HEK293T (cell line): ENCODE data around the gene CYP19A1.
"Not testable (repeated sequence)": the region's sequence is repeated elsewhere in the genome, so short reads cannot be mapped to it uniquely, and the experiment has no call there.

ENCODE experiments used
- CTCF ChIA-PET: fragments of 350-600 bp; formaldehyde crosslinking; extraction: SDS; loops from one replicate; lab custom pipeline; 2021; ENCODE audit warnings: antibody characterized with exemption, inconsistent platforms; lab: Yijun Ruan, JAX
- POLR2A ChIA-PET: fragments of 350-600 bp; formaldehyde crosslinking; extraction: SDS; loops from one replicate; lab custom pipeline; 2020; ENCODE audit warnings: antibody characterized with exemption, inconsistent platforms; lab: Yijun Ruan, JAX
- DNase-seq: peaks from one replicate; pipeline ENCODE4 v3.0.0; 2012; ENCODE audit warnings: mixed read lengths; ENCODE audit errors: extremely low spot score
- ARNT ChIP-seq: fragments of 450-650 bp; IDR thresholded peaks from 2 replicates; pipeline ENCODE4 v1.6.1; 2017; ENCODE audit warnings: mild to moderate bottlenecking
- BHLHE40 ChIP-seq: fragments of 450-650 bp; IDR thresholded peaks from 2 replicates; pipeline ENCODE4 v1.6.1; 2016; ENCODE audit warnings: mild to moderate bottlenecking, moderate library complexity, borderline replicate concordance
- CTBP1 ChIP-seq: fragments of 450-650 bp; IDR thresholded peaks from 2 replicates; pipeline ENCODE4 v1.6.1; 2016; ENCODE audit warnings: borderline replicate concordance
- ELF4 ChIP-seq: fragments of 450-650 bp; IDR thresholded peaks from 2 replicates; pipeline ENCODE4 v1.6.1; 2017; ENCODE audit warnings: antibody characterized with exemption
- FOXA1 ChIP-seq: fragments of 450-650 bp; IDR thresholded peaks from 2 replicates; pipeline ENCODE4 v1.6.1; 2016; ENCODE audit warnings: mild to moderate bottlenecking
- FOXK2 ChIP-seq: fragments of 450-650 bp; IDR thresholded peaks from 2 replicates; pipeline ENCODE4 v1.6.1; 2016; ENCODE audit warnings: mild to moderate bottlenecking
- FOXM1 ChIP-seq: fragments of 450-650 bp; IDR thresholded peaks from 2 replicates; pipeline ENCODE4 v1.6.1; 2017; ENCODE audit warnings: mild to moderate bottlenecking, borderline replicate concordance
- HDGF ChIP-seq: fragments of 450-650 bp; IDR thresholded peaks from 2 replicates; pipeline ENCODE4 v1.6.1; 2017; ENCODE audit warnings: antibody characterized with exemption, borderline replicate concordance
- L3MBTL2 ChIP-seq: fragments of 450-650 bp; conservative IDR thresholded peaks from 2 replicates; pipeline ENCODE4 v1.6.1; 2016; ENCODE audit warnings: mild to moderate bottlenecking
- LEF1 ChIP-seq: fragments of 450-650 bp; IDR thresholded peaks from 2 replicates; pipeline ENCODE4 v1.6.1; 2017; ENCODE audit warnings: mild to moderate bottlenecking, borderline replicate concordance
- NFRKB ChIP-seq: fragments of 450-650 bp; IDR thresholded peaks from 2 replicates; pipeline ENCODE4 v1.6.1; 2016; ENCODE audit warnings: mild to moderate bottlenecking, moderate library complexity
- SP1 ChIP-seq: fragments of 450-650 bp; IDR thresholded peaks from 2 replicates; pipeline ENCODE4 v1.6.1; 2017
- SUZ12 ChIP-seq: fragments of 450-650 bp; IDR thresholded peaks from 2 replicates; pipeline ENCODE4 v1.6.1; 2016; ENCODE audit warnings: mild to moderate bottlenecking
- TARDBP ChIP-seq: fragments of 450-650 bp; IDR thresholded peaks from 2 replicates; pipeline ENCODE4 v1.6.1; 2016
- ZNF384 ChIP-seq: fragments of 450-650 bp; IDR thresholded peaks from 2 replicates; pipeline ENCODE4 v1.6.1; 2016
- TF ChIP-seq, protein P1 (sequence below): fragments of 450-650 bp; IDR thresholded peaks from 2 replicates; pipeline ENCODE4 v1.6.1; 2016

Gene CYP19A1

DNA sequence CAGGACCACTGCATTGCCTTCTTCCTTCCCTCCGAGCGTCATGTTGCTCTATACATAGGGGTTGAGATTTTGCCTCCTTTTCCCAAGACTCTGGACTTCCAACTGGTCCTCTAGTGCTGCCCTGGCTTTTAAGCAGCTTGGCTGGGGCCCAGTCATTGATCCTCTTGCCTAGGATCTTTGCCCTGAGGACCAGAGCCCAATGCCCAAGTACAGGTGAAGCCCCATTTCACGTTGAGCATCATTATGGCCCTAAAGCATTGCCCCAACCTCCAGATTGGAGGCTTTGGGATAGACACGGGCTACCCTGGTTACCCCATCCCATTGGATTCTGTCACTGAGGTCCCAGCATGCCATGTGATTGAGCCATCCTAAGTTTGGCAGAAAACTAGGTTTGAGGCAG, 47.7 kb downstream of the CYP19A1 start:
- DNase-seq = no peak
- ChIA-PET CTCF (no interaction called here), POLR2A (no interaction called here)
- TF ChIP-seq SP1 (no peak), ELF4 (no peak), LEF1 (no peak), NFRKB (no peak), TARDBP (no peak)

DNA sequence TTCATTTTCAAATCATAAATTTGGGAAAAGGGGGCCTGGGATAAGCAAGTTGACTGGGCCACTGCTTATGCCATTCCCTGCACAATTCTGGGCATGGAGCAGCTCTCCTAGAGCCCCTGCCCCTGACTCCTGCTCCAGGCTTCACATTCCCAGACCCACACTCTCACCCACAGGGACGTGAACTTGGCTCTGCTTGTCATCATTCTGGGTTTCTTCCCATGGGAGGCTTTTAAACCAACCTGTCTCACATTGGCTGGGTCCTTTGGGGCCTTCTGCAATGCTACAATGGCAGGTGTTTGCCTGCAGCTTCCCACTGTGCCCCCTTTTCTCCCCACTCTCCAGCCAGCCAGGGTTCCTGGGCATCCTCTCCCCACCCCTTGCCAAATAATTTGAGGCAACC, 49.1 kb downstream of the CYP19A1 start:
- DNase-seq = no peak
- no peak for TF ChIP-seq NFRKB
- no peak for TF ChIP-seq ELF4
- TF ChIP-seq, protein P1, sequence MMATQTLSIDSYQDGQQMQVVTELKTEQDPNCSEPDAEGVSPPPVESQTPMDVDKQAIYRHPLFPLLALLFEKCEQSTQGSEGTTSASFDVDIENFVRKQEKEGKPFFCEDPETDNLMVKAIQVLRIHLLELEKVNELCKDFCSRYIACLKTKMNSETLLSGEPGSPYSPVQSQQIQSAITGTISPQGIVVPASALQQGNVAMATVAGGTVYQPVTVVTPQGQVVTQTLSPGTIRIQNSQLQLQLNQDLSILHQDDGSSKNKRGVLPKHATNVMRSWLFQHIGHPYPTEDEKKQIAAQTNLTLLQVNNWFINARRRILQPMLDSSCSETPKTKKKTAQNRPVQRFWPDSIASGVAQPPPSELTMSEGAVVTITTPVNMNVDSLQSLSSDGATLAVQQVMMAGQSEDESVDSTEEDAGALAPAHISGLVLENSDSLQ = no peak
- no peak for TF ChIP-seq BHLHE40
- no peak for TF ChIP-seq FOXK2
- no peak for TF ChIP-seq HDGF
- TF ChIP-seq ARNT = no peak
- TF ChIP-seq SP1 = no peak
- no peak for TF ChIP-seq FOXA1
- TF ChIP-seq LEF1 = no peak
- CTCF ChIA-PET = no interaction called here
- POLR2A ChIA-PET = no interaction called here

DNA sequence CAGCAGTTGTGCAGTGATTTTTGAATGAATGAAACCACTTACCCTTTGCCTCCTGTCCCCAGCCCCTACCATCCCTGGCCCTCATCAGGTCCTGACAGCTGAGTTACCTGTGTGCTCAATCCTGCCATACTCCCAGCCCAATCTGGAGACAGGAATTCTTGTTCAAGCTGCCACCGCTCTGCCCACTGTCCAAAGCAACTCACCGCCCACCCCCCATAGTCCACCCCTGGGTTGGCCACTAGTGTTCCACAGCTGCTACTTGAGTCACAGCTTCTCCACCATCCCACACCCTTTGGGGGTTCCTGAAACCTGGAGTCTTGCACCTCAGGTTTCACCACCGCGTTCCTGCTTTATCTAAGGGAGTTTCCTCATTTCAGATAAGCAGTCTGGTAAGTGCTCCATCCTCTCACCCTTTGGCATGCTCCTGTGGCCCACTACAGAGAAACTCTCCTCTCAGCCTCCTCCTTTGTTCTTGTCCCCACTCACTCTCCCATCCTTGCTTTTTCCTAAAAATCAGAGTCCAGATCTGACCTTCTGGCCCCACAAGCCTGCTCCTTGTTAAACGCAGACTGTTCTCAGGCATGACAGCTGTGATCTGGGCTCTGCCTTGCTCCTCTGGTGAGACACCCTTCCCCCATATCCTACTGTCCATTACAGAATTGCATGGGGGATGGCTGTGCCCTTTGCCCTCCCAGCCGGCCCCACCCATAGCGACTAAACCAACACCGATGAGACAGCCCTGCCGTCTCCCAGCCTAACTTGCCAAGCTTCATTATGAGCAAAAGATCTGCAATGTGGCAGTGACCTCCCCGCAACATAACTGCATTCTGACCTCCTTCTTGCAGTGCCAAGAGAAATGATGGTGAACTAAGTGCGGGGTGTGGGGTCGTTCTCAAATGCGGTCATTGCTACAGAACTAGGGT, 50.0 kb downstream of the CYP19A1 start:
- no peak for DNase-seq
- ChIA-PET POLR2A (no interaction called here), CTCF (no interaction called here)
- TF ChIP-seq ELF4 (no peak), FOXM1 (no peak), TARDBP (no peak), L3MBTL2 (no peak), FOXA1 (no peak)

DNA sequence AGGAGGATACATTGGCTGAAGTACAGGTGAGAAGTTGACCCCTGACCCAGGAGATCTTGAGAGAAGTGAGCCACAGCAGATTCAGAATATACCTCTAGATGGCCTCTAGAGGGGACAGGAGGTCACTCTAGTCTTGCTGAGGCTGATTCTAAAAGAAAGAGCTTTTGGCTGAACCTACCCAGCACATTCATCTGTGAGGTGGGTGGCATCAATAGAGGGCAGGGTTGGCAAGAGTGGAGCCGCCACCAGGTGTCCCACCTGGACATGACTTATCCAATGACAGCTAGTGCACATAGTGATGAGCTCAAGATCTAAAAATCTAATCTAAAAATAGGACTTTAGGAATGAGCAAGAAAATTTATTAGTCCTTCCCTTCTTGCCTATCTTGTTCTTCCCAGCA, 51.6 kb downstream of the CYP19A1 start:
- CTCF ChIA-PET = interaction anchor here (0.6 to 0.7 kb wide), 2 partner anchors 21 to 39 kb away, joined by 3 read pairs; no protein-coding TSS in a partner anchor
- DNase-seq = no peak
- no peak for TF ChIP-seq LEF1
- TF ChIP-seq FOXK2 = no peak
- TF ChIP-seq TARDBP = no peak
- TF ChIP-seq NFRKB = no peak
- TF ChIP-seq L3MBTL2 = no peak
- POLR2A ChIA-PET = no interaction called here

DNA sequence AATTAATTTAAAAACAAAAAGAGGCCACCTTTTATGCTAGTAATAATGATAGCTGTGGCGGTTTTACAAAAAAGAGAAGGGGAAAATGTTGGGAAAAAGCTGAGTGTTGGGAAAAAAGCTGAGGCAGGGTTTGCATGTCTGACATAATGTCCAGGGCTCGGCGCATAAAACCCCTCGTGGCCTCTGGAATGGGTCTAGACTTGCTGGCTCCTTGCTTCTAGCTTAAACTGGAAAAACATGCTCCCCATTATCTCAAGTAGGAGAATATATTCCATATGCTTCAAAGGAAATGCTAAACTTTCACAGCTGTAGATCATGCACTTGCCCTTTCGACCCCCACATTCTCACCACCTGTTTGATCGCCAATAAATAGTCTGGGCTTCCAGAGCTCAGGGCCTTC, 53.0 kb downstream of the CYP19A1 start:
- POLR2A ChIA-PET = no interaction called here
- TF ChIP-seq FOXK2 = no peak
- TF ChIP-seq FOXM1 = no peak
- TF ChIP-seq CTBP1 = no peak
- TF ChIP-seq SP1 = no peak
- TF ChIP-seq FOXA1 = no peak
- TF ChIP-seq NFRKB = no peak
- TF ChIP-seq L3MBTL2 = no peak
- TF ChIP-seq ELF4 = no peak
- no peak for TF ChIP-seq SUZ12
- CTCF ChIA-PET = interaction anchor here (0.8 kb wide), 1 partner anchor 9 kb away, joined by 3 read pairs; no protein-coding TSS in a partner anchor
- no peak for DNase-seq

DNA sequence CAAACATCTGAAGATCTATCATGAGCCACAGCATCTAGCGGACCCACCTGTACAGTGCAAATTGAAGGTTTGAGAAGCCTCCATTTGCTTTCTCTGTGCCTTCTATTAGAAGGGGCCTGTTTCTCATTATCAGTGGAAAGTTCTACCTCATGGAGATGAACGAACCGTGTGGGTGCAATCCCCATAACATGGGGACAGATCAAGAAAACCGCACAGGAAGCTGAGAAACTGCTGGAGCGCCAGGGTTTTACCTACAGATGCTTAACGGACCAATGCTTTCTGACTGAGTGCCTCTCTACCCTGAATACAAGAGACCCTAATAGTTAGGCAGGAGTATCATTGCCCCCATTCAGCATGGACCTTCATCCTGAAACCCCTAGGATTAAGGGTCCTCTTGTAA, 53.5 kb downstream of the CYP19A1 start:
- ChIA-PET POLR2A (no interaction called here), CTCF (no interaction called here)
- no peak for DNase-seq
- TF ChIP-seq SUZ12 (no peak), SP1 (no peak), HDGF (no peak), BHLHE40 (no peak), L3MBTL2 (no peak)
- TF ChIP-seq, protein P1 = no peak

DNA sequence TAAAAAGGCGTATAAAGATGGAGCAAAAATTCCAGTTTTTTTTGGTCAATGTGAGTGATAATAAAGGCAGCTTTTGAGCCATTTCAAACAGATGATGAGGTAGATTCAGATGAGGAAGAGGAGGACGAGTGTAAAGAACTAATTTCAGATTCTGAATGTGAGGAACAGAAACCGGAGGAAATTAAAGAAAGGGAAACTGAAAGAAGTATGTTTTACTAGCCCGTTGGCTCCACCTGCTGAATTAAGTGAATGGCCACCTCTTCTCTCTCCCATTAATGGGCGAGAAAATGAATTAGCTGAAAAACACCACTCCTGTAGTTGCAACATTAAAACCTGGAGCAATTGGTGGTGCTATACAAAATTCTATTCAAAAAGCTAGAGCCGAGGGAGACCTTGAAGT, 55.4 kb downstream of the CYP19A1 start:
- TF ChIP-seq FOXA1 = no peak
- TF ChIP-seq LEF1 = no peak
- TF ChIP-seq NFRKB = no peak
- TF ChIP-seq ARNT = no peak
- no peak for TF ChIP-seq ELF4
- TF ChIP-seq ZNF384 = no peak
- TF ChIP-seq SP1 = no peak
- no peak for TF ChIP-seq BHLHE40
- TF ChIP-seq FOXK2 = no peak
- TF ChIP-seq FOXM1 = no peak
- TF ChIP-seq L3MBTL2 = no peak
- TF ChIP-seq TARDBP = no peak
- no peak for TF ChIP-seq CTBP1
- TF ChIP-seq HDGF = no peak
- TF ChIP-seq, protein P1 = no peak
- no peak for TF ChIP-seq SUZ12
- ChIA-PET POLR2A (no interaction called here), CTCF (interaction anchor here (0.5 to 0.7 kb wide), 4 partner anchors 80 to 1114 kb away, joined by 3 read pairs; no protein-coding TSS in a partner anchor)
- no peak for DNase-seq

DNA sequence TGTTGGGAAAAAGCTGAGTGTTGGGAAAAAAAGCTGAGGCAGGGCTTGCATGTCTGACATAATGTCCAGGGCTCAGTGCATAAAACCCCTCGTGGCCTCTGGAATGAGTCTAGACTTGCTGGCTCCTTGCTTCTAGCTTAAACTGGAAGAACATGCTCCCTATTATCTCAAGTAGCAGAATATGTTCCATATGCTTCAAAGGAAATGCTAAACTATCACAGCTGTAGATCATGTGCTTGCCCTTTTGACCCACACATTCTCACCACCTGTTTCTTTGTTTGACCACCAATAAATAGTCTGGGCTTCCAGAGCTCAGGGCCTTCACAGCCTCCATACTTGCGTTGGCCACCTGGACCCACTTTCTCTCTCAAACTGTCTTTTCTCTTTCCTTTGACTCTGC, 56.2 kb downstream of the CYP19A1 start:
- CTCF ChIA-PET = interaction anchor here (1.0 to 1.5 kb wide), 3 partner anchors 15 to 120 kb away, joined by 3 to 6 read pairs (median 3); no protein-coding TSS in a partner anchor
- DNase-seq, POLR2A ChIA-PET: not testable (repeated sequence)
